K562 (cell line): ENCODE results near the gene H2AZ2. TPM values are rescaled to one million over a fixed set of nuclear protein-coding genes. Genes with fewer than 3 reads are reported as not detected.
A peak's percentile ranks its signal among the peaks of the same experiment; 100 is the strongest.

Source experiments
- COPS2 ChIP-seq: fragments of 450-650 bp; conservative IDR thresholded peaks from 2 replicates; pipeline ENCODE4 v1.6.1; 2016; ENCODE audit warnings: mild to moderate bottlenecking, moderate library complexity
- CTBP1 ChIP-seq: fragments of 450-650 bp; IDR thresholded peaks from 2 replicates; pipeline ENCODE4 v1.6.1; 2016; ENCODE audit warnings: borderline replicate concordance
- HNRNPL ChIP-seq: fragments of 200-400 bp; formaldehyde crosslinking; IDR thresholded peaks from 2 replicates; pipeline ENCODE4 v1.6.1; 2017; ENCODE audit warnings: low read depth, mild to moderate bottlenecking, low read length
- REST ChIP-seq, 2 experiments: fragments of 450-650 bp; formaldehyde crosslinking in 1 of 2; IDR thresholded peaks; 2 replicates each; pipeline versions ENCODE4 v1.4.0 to v1.6.1; 2014 to 2020; ENCODE audit warnings: mild to moderate bottlenecking in 2 of 2, borderline replicate concordance in 1 of 2, low read depth in 1 of 2
- SNRNP70 ChIP-seq: fragments of 200-400 bp; formaldehyde crosslinking; optimal IDR thresholded peaks from 2 replicates; pipeline ENCODE3; 2017; ENCODE audit warnings: low read depth, low read length
- ZFX ChIP-seq: sonication (generic); formaldehyde crosslinking; IDR thresholded peaks from 2 replicates; pipeline ENCODE4 v1.8.0; 2022; ENCODE audit warnings: mild to moderate bottlenecking, missing genetic modification reagents, moderate library complexity
- ZNF639 ChIP-seq, 2 experiments: fragments of 200-800 bp in 1 of 2; sonication (Bioruptor generic) in 1 of 2; sonication (generic) in 1 of 2; formaldehyde crosslinking in 1 of 2; IDR thresholded peaks in 1 of 2; conservative IDR thresholded peaks in 1 of 2; 2 replicates each; pipeline versions ENCODE4 v1.5.0 to v1.6.1; 2016 to 2020; ENCODE audit warnings: missing compliant biosample characterization in 1 of 2, missing genetic modification characterization in 1 of 2, missing genetic modification reagents in 1 of 2
- polyA plus RNA-seq, 8 experiments: library from polyadenylated mRNA; depleted of rRNA in 4 of 8; stranded (reverse) in 5 of 8; unstranded in 3 of 8; fragments of >200 nt; fragmentation: Nextera tagmentation in 2 of 8; fragmentation: Illumina TruSeq in 1 of 8; extraction: Ambion mirVana in 2 of 8; extraction: Trizol in 1 of 8; gene quantifications; 2 replicates each; pipeline versions ENCODE4 v1.2.1 to v1.2.3, GENCODE V29; 2011 to 2014; ENCODE audit warnings: inconsistent platforms in 1 of 8, missing spikeins in 1 of 8
- total RNA-seq, 7 experiments: library from RNA; depleted of rRNA in 6 of 7; stranded (reverse); fragments of >200 nt in 6 of 7; fragmentation: Illumina TruSeq in 2 of 7; extraction: Trizol in 2 of 7; gene quantifications; 2 replicates each; pipeline versions ENCODE4 v1.2.1 to v1.2.3, GENCODE V29; 2011 to 2021; ENCODE audit warnings: low replicate concordance in 1 of 7

The H2AZ2 gene
- total and polyA plus RNA-seq, 9 of the 15 experiments (the other 6 are each of a cell fraction or from before 2014, with no cell fraction given) = 105 to 382 (median 286) TPM

GRCh38 chr7:44885394-44886317 lies 37.8 kb upstream of the H2AZ2 start, which contains the start of gene PURB (continued):
- peak; percentile 94 for TF ChIP-seq REST (IDR thresholded peaks at IDR 0.05; ENCODE audit: borderline replicate concordance)
- peak; percentile 60; the same call in 1 of the 2 replicates for TF ChIP-seq REST (CRISPR knock-in tag; IDR thresholded peaks at IDR 0.05; ENCODE audit: low read depth)
- TF ChIP-seq HNRNPL = no peak
- peak in 1 of 2 experiments; percentile 100; a peak in 2 of 4 replicates for TF ChIP-seq ZNF639 (CRISPR knock-in tag; conservative IDR thresholded peaks at IDR 0.05 in 1 of 2, IDR thresholded peaks at IDR 0.05 in 1 of 2)
- no peak for TF ChIP-seq SNRNP70
- TF ChIP-seq ZFX (CRISPR knock-in tag) = peak; percentile 89
- TF ChIP-seq COPS2 = no peak
- TF ChIP-seq CTBP1 = peak; percentile 86
